ENCODE results near the gene DHRS3.
"Not testable (repeated sequence)": the region's sequence is repeated elsewhere in the genome, so short reads cannot be mapped to it uniquely, and the experiment has no call there.

DHRS3 gene

GRCh38 chr1:12577020-12577419 is 41.0 kb downstream of the DHRS3 start:
- DNase-seq: no peak

GRCh38 chr1:12574757-12575139 is 43.3 kb downstream of the DHRS3 start:
- no peak for DNase-seq

GRCh38 chr1:12573015-12573825 is 44.8 kb downstream of the DHRS3 start:
- no peak for DNase-seq

GRCh38 chr1:12572522-12572921 is 45.5 kb downstream of the DHRS3 start:
- no peak for DNase-seq

GRCh38 chr1:12570291-12570690 is 47.7 kb downstream of the DHRS3 start:
- DNase-seq: no peak

- no peak for DNase-seq
Measured at GRCh38 chr1:12568009-12568767, 49.8 kb downstream of the DHRS3 start.

GRCh38 chr1:12567288-12567819 is 50.7 kb downstream of the DHRS3 start:
- no peak for DNase-seq

GRCh38 chr1:12566484-12567287 is 51.3 kb downstream of the DHRS3 start:
- no peak for DNase-seq

- DNase-seq: no peak
Measured at GRCh38 chr1:12565966-12566352, 52.1 kb downstream of the DHRS3 start.

- DNase-seq: no peak
Measured at GRCh38 chr1:12565094-12565965, 52.7 kb downstream of the DHRS3 start.

GRCh38 chr1:12564251-12564650 is 53.8 kb downstream of the DHRS3 start:
- DNase-seq: not testable (repeated sequence)

- DNase-seq: no peak
Measured at GRCh38 chr1:12562955-12563576, 54.9 kb downstream of the DHRS3 start.

- no peak for DNase-seq
Measured at GRCh38 chr1:12561121-12561520, 56.9 kb downstream of the DHRS3 start.

GRCh38 chr1:12556957-12557935 is 60.8 kb downstream of the DHRS3 start:
- DNase-seq: no peak

- DNase-seq: peak; percentile 54
Measured at GRCh38 chr1:12556368-12556930, 61.6 kb downstream of the DHRS3 start.

- DNase-seq: no peak
Measured at GRCh38 chr1:12555411-12556367, 62.3 kb downstream of the DHRS3 start.

GRCh38 chr1:12554521-12555305 is 63.3 kb downstream of the DHRS3 start:
- no peak for DNase-seq

All from right kidney (tissue), 1 donor.